ENCODE measurements around the gene SDK1. TPM values are rescaled to one million over a fixed set of nuclear protein-coding genes. Genes with fewer than 3 reads are reported as not detected.
"Not testable (repeated sequence)": the region's sequence is repeated elsewhere in the genome, so short reads cannot be mapped to it uniquely, and the experiment has no call there.

The SDK1 gene
- total and polyA plus RNA-seq, 11 donors: 2.2 to 5.8 (median 3.4) TPM

DNA sequence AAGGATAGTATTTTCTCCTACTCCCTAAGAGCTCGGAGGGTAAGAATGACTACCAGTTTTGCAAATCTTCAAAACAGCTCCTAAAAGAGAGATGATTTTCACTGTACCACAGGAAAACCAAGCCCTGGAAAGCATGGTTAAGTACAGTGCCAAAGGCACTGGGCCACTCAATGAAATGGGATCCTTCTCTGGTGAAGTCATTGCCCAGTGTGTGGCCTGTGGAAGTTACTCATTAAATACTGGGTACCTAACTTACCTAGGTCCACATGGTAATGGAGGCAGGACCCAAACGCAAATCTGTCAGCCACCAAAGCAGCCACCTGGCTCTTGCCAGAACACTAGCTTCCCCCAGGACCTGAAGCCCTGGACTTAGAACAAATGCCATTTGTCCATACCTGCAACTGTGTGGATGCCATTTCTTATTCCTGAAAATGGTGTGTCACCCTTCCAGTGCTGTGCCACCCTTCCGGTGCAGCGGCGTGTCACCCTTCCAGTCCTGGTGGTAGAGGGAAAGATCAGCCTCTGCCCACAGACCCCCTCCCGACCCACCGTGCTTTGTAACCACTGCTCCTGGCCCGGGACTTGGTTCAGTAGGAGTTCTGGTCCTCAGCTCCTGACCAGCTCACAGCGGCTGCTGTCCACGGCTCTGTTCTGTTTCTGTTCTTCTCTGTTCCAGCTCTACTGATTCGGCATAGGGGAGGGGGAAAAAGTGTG is 659.2 kb downstream of the SDK1 start:
- 87 to 92% (median 89%) methylated on average over 10 to 11 of the region's 11 CpGs for WGBS, 4 donors
- no peaks in the 10 kb centered on the region for H3K4me1 ChIP-seq
- H3K36me3 ChIP-seq: no peaks in the 10 kb centered on the region
- no peak overlapping the region for H3K27ac ChIP-seq
- DNase-seq (no peak), ATAC-seq (no peak)
- no peak overlapping the region for H3K4me3 ChIP-seq
- TF ChIP-seq, protein P1, sequence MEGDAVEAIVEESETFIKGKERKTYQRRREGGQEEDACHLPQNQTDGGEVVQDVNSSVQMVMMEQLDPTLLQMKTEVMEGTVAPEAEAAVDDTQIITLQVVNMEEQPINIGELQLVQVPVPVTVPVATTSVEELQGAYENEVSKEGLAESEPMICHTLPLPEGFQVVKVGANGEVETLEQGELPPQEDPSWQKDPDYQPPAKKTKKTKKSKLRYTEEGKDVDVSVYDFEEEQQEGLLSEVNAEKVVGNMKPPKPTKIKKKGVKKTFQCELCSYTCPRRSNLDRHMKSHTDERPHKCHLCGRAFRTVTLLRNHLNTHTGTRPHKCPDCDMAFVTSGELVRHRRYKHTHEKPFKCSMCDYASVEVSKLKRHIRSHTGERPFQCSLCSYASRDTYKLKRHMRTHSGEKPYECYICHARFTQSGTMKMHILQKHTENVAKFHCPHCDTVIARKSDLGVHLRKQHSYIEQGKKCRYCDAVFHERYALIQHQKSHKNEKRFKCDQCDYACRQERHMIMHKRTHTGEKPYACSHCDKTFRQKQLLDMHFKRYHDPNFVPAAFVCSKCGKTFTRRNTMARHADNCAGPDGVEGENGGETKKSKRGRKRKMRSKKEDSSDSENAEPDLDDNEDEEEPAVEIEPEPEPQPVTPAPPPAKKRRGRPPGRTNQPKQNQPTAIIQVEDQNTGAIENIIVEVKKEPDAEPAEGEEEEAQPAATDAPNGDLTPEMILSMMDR (IDR thresholded peaks at IDR 0.05): no peak
- no peak for TF ChIP-seq POLR2A (IDR thresholded peaks at IDR 0.05)
- peaks cover 0 to 6% (median 0%) of the 10 kb centered on the region in 12 donors for H3K9me3 ChIP-seq
- intact Hi-C loops (cut with DNase I): no loop called here
- H3K27me3 ChIP-seq: no peaks in the 10 kb centered on the region

DNA sequence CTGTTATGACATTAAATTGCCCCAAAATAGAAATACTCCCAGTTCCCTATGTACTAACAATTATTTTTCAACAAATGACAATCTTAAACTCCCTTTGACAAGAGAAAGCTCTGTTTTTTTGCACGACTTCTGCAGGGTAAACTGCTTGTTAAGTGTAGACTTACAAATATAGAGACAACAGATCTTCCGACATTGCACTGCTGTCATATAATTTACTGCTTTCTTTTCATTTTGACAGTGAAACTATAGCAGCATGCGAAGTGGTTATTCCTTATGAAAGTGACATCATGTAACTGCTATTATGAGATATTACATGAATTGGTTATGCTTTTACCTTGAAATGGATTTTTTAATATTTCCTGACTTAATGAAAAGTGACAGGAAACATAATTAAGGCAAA is 659.9 kb downstream of the SDK1 start:
- no peaks in the 10 kb centered on the region for H3K27me3 ChIP-seq
- peaks cover 0 to 6% (median 0%) of the 10 kb centered on the region in 12 donors for H3K9me3 ChIP-seq
- no peak for TF ChIP-seq POLR2A (IDR thresholded peaks at IDR 0.05)
- TF ChIP-seq, protein P1 (IDR thresholded peaks at IDR 0.05): no peak
- H3K36me3 ChIP-seq: no peaks in the 10 kb centered on the region
- no peak overlapping the region for H3K4me3 ChIP-seq
- ATAC-seq (no peak), DNase-seq (no peak)
- no peak overlapping the region for H3K27ac ChIP-seq
- intact Hi-C loops (cut with DNase I): no loop called here
- H3K4me1 ChIP-seq: no peaks in the 10 kb centered on the region
- WGBS, 4 donors: 86 to 94% (median 91%) methylated on average over 3 of the region's 3 CpGs

DNA sequence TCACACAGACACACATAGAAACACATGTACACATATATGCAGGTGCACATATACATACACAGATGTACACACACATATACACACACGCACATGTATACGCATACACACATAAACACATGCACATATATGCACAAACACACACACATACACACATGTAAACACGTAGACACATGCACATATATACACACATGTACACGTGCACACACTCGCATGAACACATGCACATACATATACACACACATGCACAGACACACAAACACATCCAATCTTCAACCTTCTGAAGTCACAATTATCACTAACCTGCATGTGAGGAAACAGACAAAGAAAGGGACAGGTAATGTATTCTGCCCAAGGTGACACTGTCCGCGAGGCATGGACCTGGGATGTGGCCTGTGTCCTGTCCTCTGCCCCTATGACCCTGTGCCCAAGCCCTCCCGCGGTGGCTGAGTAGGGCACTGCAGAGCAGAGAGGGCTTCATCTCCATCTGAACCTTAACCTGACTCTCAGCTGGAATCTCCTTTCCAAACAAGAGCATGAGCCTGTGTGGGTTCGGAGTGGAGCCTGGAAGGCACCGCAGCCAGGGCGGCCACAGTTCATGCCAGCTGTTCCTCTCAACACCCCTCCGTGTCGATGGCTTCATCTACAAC is 660.9 kb downstream of the SDK1 start:
- TF ChIP-seq, protein P1 (IDR thresholded peaks at IDR 0.05): no peak
- no peak for TF ChIP-seq POLR2A (IDR thresholded peaks at IDR 0.05)
- Histone ChIP-seq H3K4me3 (no peak overlapping the region), H3K4me1 (no peaks in the 10 kb centered on the region), H3K36me3 (no peaks in the 10 kb centered on the region), H3K27me3 (no peaks in the 10 kb centered on the region), H3K27ac (no peak overlapping the region), H3K9me3 (peaks cover 0 to 6% (median 0%) of the 10 kb centered on the region in 12 donors)
- intact Hi-C loops (cut with DNase I): no loop called here
- ATAC-seq (no peak), DNase-seq (no peak)
- 94 to 97% (median 96%) methylated on average over 14 of the region's 14 CpGs for WGBS, 4 donors

DNA sequence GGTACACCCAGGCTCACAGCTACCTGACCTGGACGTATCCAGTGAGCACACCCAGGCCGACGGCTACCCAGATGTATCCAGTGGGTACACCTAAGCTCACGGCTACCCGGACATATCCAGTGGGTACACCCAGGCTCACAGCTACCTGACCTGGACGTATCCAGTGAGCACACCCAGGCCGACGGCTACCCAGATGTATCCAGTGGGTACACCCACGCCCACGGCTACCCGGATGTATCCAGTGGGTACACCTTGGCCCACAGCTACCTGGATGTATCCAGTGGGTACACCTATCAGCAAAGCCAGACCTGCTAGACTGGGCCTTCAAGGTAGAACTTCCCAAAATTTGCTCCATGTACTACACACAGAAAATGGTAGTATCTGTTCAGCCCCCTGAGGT is 662.7 kb downstream of the SDK1 start:
- ATAC-seq; H3K4me3 ChIP-seq; DNase-seq; H3K9me3 ChIP-seq; H3K27me3 ChIP-seq; intact Hi-C loops (cut with DNase I); H3K27ac ChIP-seq; H3K36me3 ChIP-seq; H3K4me1 ChIP-seq: not testable (repeated sequence)
- WGBS, 4 donors: 93 to 98% (median 97%) methylated on average over 8 to 11 of the region's 11 CpGs
